Measurements from ENCODE around the gene TLCD3B. TPM values are rescaled to one million over a fixed set of nuclear protein-coding genes. Genes with fewer than 3 reads are reported as not detected.
A peak's percentile ranks its signal among the peaks of the same experiment; 100 is the strongest.

TLCD3B gene
- total RNA-seq, 1 donor, result not detected

GRCh38 chr16:29995911-29996765 lies 34.9 kb downstream of the TLCD3B start, which contains the start of gene INO80E:
TSS of gene INO80E (plus strand) at chr16:29996241. CDS start at chr16:29996311, 70 bp downstream.
- TF ChIP-seq, protein P1, sequence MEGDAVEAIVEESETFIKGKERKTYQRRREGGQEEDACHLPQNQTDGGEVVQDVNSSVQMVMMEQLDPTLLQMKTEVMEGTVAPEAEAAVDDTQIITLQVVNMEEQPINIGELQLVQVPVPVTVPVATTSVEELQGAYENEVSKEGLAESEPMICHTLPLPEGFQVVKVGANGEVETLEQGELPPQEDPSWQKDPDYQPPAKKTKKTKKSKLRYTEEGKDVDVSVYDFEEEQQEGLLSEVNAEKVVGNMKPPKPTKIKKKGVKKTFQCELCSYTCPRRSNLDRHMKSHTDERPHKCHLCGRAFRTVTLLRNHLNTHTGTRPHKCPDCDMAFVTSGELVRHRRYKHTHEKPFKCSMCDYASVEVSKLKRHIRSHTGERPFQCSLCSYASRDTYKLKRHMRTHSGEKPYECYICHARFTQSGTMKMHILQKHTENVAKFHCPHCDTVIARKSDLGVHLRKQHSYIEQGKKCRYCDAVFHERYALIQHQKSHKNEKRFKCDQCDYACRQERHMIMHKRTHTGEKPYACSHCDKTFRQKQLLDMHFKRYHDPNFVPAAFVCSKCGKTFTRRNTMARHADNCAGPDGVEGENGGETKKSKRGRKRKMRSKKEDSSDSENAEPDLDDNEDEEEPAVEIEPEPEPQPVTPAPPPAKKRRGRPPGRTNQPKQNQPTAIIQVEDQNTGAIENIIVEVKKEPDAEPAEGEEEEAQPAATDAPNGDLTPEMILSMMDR (IDR thresholded peaks at IDR 0.05; ENCODE audit: insufficient read depth, low read depth, low read length), result no peak
- DNase-seq (ENCODE audit: low read depth), result peak; percentile 95
- H3K4me3 ChIP-seq (ENCODE audit: low read depth, low read length), result peak within 1 kb of the TSS; percentile 96

DNA sequence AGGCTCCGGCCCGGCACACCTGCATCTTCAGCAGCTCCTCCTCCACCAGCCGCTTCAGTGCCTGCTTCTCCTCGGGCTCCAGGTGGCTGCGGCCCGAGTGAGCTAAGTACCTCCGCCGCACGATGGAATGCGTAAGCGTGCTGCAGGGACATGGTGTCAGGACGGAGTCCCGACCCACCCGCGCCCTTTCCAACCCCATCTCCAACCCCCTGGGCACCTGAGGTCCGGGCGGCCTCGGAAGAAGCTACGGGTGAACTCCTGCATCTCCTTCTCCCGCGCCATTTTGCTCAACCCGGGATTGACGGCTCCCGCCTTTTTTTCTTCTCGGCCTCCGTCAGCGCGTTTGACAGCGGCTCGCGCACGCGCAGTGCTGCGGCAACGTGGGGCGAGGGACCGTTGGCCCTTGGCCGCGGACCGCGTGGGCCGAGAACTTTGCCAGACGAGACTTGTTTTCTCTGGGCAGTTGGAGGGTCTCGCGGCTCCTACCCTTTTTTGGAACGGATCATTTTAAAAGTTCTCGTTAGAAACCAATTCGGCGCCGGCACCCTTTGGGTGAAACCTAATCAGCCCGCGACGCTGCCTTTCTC lies 35.7 kb downstream of the TLCD3B start, which contains the start of gene HIRIP3:
Gene HIRIP3, minus strand, starts transcription at position 294 of the 587 bp plus-strand sequence. Its CDS starts 12 bp downstream, at position 282.
- TF ChIP-seq, protein P1 (IDR thresholded peaks at IDR 0.05; ENCODE audit: insufficient read depth, low read depth, low read length), result no peak
- DNase-seq (ENCODE audit: low read depth), result peak; percentile 70
- H3K4me3 ChIP-seq (ENCODE audit: low read depth, low read length), result peak within 1 kb of the TSS; percentile 96

- TF ChIP-seq, protein P1 (IDR thresholded peaks at IDR 0.05; ENCODE audit: insufficient read depth, low read depth, low read length), result no peak
- peak; percentile 41 for DNase-seq (ENCODE audit: low read depth)
- peak overlapping the region; percentile 96 for H3K4me3 ChIP-seq (ENCODE audit: low read depth, low read length)
These were observed 36.3 kb downstream of the TLCD3B start for GRCh38 chr16:29994600-29995323.

GRCh38 chr16:29993903-29994599 lies 37.0 kb downstream of the TLCD3B start:
- TF ChIP-seq, protein P1 (IDR thresholded peaks at IDR 0.05; ENCODE audit: insufficient read depth, low read depth, low read length), result no peak
- no peak for DNase-seq (ENCODE audit: low read depth)
- H3K4me3 ChIP-seq (ENCODE audit: low read depth, low read length), result no peak overlapping the region

DNA sequence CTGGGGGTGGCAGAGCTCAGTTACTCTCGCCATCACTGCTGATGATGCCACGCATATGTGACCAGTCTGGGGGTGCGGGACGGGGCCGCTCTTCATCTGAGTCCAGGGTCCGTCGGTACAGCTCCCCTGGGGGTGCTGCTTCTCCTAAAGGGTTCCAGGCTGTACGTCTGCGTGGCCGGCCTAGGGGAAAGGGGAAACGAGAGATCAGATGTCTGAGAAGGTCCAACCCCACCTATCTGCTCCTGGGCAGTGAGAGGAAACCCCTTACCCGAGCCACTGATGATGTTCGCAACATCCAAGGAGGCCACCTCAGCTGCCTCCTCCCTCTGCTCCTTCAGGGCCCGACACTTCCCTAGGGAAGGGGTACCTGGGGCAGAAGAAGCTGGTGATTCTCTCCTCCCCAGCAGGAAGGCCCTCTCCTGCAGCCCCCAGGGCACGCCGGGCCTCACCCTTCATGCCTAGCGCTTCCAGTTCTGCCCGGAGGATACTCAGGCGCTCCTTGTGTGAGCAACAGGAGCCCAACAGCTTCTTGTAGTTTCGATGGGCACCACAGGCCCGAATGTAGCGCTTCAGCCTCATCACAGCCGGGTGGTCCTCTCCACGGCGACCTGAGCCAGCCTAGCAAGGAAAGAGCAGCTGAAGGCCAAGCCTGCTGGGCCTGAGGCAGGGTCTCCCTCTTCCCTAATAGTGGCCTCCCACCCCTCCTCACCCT lies 37.7 kb downstream of the TLCD3B start:
- TF ChIP-seq, protein P1 (IDR thresholded peaks at IDR 0.05; ENCODE audit: insufficient read depth, low read depth, low read length), result no peak
- H3K4me3 ChIP-seq (ENCODE audit: low read depth, low read length), result no peak overlapping the region
- no peak for DNase-seq (ENCODE audit: low read depth)

Measured in fibroblast of villous mesenchyme (primary cell).